Activated CD8-positive, alpha-beta memory T cell treated with anti-CD3 and anti-CD28 coated beads, Interleukin-2, amount 10 ng/mL, durations not matched to agents 7 days and 5 days (primary cell): Measurements from ENCODE around the gene ENTPD2. TPM values are rescaled to one million over a fixed set of nuclear protein-coding genes. Genes with fewer than 3 reads are reported as not detected.
"Not testable (repeated sequence)": the region's sequence is repeated elsewhere in the genome, so short reads cannot be mapped to it uniquely, and the experiment has no call there.

Experiments
- ATAC-seq: fragments of 150-1000 bp; cut with Tn5 transposase; one replicate; pipeline ENCODE4 v1.10.0; 2021; ENCODE audit warnings: moderate library complexity
- CTCF ChIA-PET: fragments of 350-600 bp; sonication (Branson Sonifier 250); formaldehyde crosslinking; loops from one replicate; lab custom pipeline; 2021; ENCODE audit warnings: antibody characterized with exemption; lab: Charles Lee
- DNase-seq: peaks from one replicate; pipeline ENCODE4 v3.0.0-alpha.2; 2020
- H3K27ac Mint-ChIP-seq: one replicate; pipeline ENCODE4 v1.8.0; 2021; ENCODE audit warnings: mild to moderate bottlenecking, mixed read lengths
- H3K27me3 Mint-ChIP-seq: one replicate; pipeline ENCODE4 v1.8.0; 2021; ENCODE audit warnings: mixed read lengths
- H3K36me3 Mint-ChIP-seq: one replicate; pipeline ENCODE4 v1.8.0; 2021; ENCODE audit warnings: mild to moderate bottlenecking, mixed read lengths
- H3K4me1 Mint-ChIP-seq: one replicate; pipeline ENCODE4 v1.8.0; 2021; ENCODE audit warnings: mixed read lengths
- H3K4me3 Mint-ChIP-seq: one replicate; pipeline ENCODE4 v1.8.0; 2021; ENCODE audit warnings: mild to moderate bottlenecking, moderate library complexity, mixed read lengths
- H3K9me3 Mint-ChIP-seq: one replicate; pipeline ENCODE4 v1.8.0; 2022; ENCODE audit warnings: low read depth, mixed read lengths
- total RNA-seq, 2 experiments: library from RNA; stranded (reverse); gene quantifications; one replicate each; pipeline ENCODE4 v1.2.3, GENCODE V29; 2021

The ENTPD2 gene
- total RNA-seq, 2 experiments from 2014 or later: not detected

- H3K27ac Mint-ChIP-seq: peak overlapping the region; percentile 49
- H3K4me3 Mint-ChIP-seq, H3K36me3 Mint-ChIP-seq, H3K27me3 Mint-ChIP-seq, ATAC-seq, DNase-seq, H3K9me3 Mint-ChIP-seq: not testable (repeated sequence)
- peaks cover 54% of the 10 kb centered on the region for H3K4me1 Mint-ChIP-seq
- CTCF ChIA-PET: interaction anchor here (2.3 to 11.9 kb wide), 9 partner anchors 14 to 240 kb away, joined by 7 to 234 read pairs (median 38); partner anchors contain the start of genes AJM1, C8G, CLIC3 and FBXW5
These were observed 20.4 kb downstream of the ENTPD2 start for GRCh38 chr9:137033481-137033880.

- Mint-ChIP-seq H3K4me1 (peaks cover 54% of the 10 kb centered on the region), H3K4me3 (no peak overlapping the region), H3K27me3 (no peaks in the 10 kb centered on the region), H3K36me3 (no peaks in the 10 kb centered on the region), H3K27ac (peak overlapping the region; percentile 55), H3K9me3 (no peaks in the 10 kb centered on the region)
- DNase-seq (no peak), ATAC-seq (no peak)
- CTCF ChIA-PET: interaction anchor here (9.1 to 11.9 kb wide), 3 partner anchors 31 to 86 kb away, joined by 98 to 234 read pairs (median 183); partner anchors contain the start of genes C8G, CLIC3, FBXW5 and SAPCD2
These were observed 21.0 kb downstream of the ENTPD2 start for GRCh38 chr9:137032858-137033257.

GRCh38 chr9:137031904-137032640, 21.8 kb downstream of the ENTPD2 start, which contains the start of gene FUT7:
TSS of gene FUT7 (minus strand) at chr9:137032088. CDS start at chr9:137031991, 97 bp downstream.
- H3K27ac Mint-ChIP-seq: peak within 1 kb of the TSS; percentile 55
- H3K4me1 Mint-ChIP-seq: peaks cover 57% of the 10 kb centered on the region
- DNase-seq (no peak), ATAC-seq (no peak)
- no peaks in the 10 kb centered on the region for H3K36me3 Mint-ChIP-seq
- H3K9me3 Mint-ChIP-seq: no peaks in the 10 kb centered on the region
- H3K4me3 Mint-ChIP-seq: peak within 1 kb of the TSS; percentile 56
- CTCF ChIA-PET: interaction anchor here (0.8 to 11.9 kb wide), 6 partner anchors 12 to 85 kb away, joined by 3 to 234 read pairs (median 52); partner anchors contain the start of genes C8G, CLIC3, FBXW5 and NPDC1
- H3K27me3 Mint-ChIP-seq: peaks cover 3% of the 10 kb centered on the region

- H3K4me1 Mint-ChIP-seq: peaks cover 60% of the 10 kb centered on the region
- H3K4me3 Mint-ChIP-seq: peak overlapping the region; percentile 56
- ATAC-seq (no peak), DNase-seq (peak; percentile 73)
- H3K36me3 Mint-ChIP-seq: no peaks in the 10 kb centered on the region
- H3K27ac Mint-ChIP-seq: peak overlapping the region; percentile 70
- peaks cover 3% of the 10 kb centered on the region for H3K27me3 Mint-ChIP-seq
- CTCF ChIA-PET: interaction anchor here (0.7 to 11.9 kb wide), 17 partner anchors 11 to 243 kb away, joined by 3 to 234 read pairs (median 14); partner anchors contain the start of genes AJM1, C8G, CLIC3 and FBXW5
- H3K9me3 Mint-ChIP-seq: no peaks in the 10 kb centered on the region
These were observed 23.0 kb downstream of the ENTPD2 start for GRCh38 chr9:137030538-137031527.

GRCh38 chr9:137030006-137030405, 23.9 kb downstream of the ENTPD2 start:
- Mint-ChIP-seq H3K4me1 (peaks cover 59% of the 10 kb centered on the region), H3K4me3 (peak overlapping the region; percentile 65), H3K27me3 (peaks cover 3% of the 10 kb centered on the region), H3K9me3 (no peaks in the 10 kb centered on the region), H3K36me3 (no peaks in the 10 kb centered on the region), H3K27ac (peak overlapping the region; percentile 90)
- DNase-seq: no peak
- no peak for ATAC-seq
- CTCF ChIA-PET: interaction anchor here (0.7 to 11.9 kb wide), 45 partner anchors 9 to 490 kb away, joined by 3 to 234 read pairs (median 7); partner anchors contain the start of genes AJM1, C8G, CLIC3 and FBXW5

GRCh38 chr9:137029058-137029936, 24.6 kb downstream of the ENTPD2 start:
- no peaks in the 10 kb centered on the region for H3K36me3 Mint-ChIP-seq
- ATAC-seq (peak; percentile 53), DNase-seq (peak; percentile 85)
- H3K27ac Mint-ChIP-seq: peak overlapping the region; percentile 90
- peaks cover 55% of the 10 kb centered on the region for H3K4me1 Mint-ChIP-seq
- CTCF ChIA-PET: interaction anchor here (0.7 to 11.9 kb wide), 51 partner anchors 7 to 490 kb away, joined by 3 to 234 read pairs (median 6); partner anchors contain the start of genes AJM1, C8G, CLIC3 and FBXW5
- peaks cover 3% of the 10 kb centered on the region for H3K27me3 Mint-ChIP-seq
- H3K4me3 Mint-ChIP-seq: peak overlapping the region; percentile 65
- no peaks in the 10 kb centered on the region for H3K9me3 Mint-ChIP-seq

GRCh38 chr9:137028263-137029057, 25.4 kb downstream of the ENTPD2 start:
- ATAC-seq (peak; percentile 74), DNase-seq (peak; percentile 80)
- CTCF ChIA-PET: interaction anchor here (0.9 to 11.9 kb wide), 43 partner anchors 8 to 300 kb away, joined by 3 to 234 read pairs (median 7); partner anchors contain the start of genes AJM1, C8G, CLIC3 and FBXW5
- H3K4me1 Mint-ChIP-seq: peaks cover 57% of the 10 kb centered on the region
- peak overlapping the region; percentile 90 for H3K27ac Mint-ChIP-seq
- peak overlapping the region; percentile 65 for H3K4me3 Mint-ChIP-seq
- no peaks in the 10 kb centered on the region for H3K9me3 Mint-ChIP-seq
- H3K27me3 Mint-ChIP-seq: peaks cover 3% of the 10 kb centered on the region
- H3K36me3 Mint-ChIP-seq: no peaks in the 10 kb centered on the region

GRCh38 chr9:137027369-137028262, 26.2 kb downstream of the ENTPD2 start, which contains the start of gene ABCA2:
TSS of gene ABCA2 (minus strand) at chr9:137028237. CDS start at chr9:137028140, 97 bp downstream.
- H3K36me3 Mint-ChIP-seq: no peaks in the 10 kb centered on the region
- DNase-seq: no peak

GRCh38 chr9:137026828-137027227, 27.0 kb downstream of the ENTPD2 start:
- CTCF ChIA-PET: interaction anchor here (1.5 to 11.9 kb wide), 6 partner anchors 9 to 82 kb away, joined by 3 to 234 read pairs (median 46); partner anchors contain the start of genes C8G, CLIC3, FBXW5 and NPDC1
- DNase-seq (no peak), ATAC-seq (no peak)
- H3K4me3 Mint-ChIP-seq: peak overlapping the region; percentile 72
- no peaks in the 10 kb centered on the region for H3K9me3 Mint-ChIP-seq
- peaks cover 48% of the 10 kb centered on the region for H3K4me1 Mint-ChIP-seq
- no peak overlapping the region for H3K27ac Mint-ChIP-seq
- peaks cover 3% of the 10 kb centered on the region for H3K27me3 Mint-ChIP-seq
- H3K36me3 Mint-ChIP-seq: no peaks in the 10 kb centered on the region

More at GRCh38 chr9:137027369-137028262, 26.2 kb downstream of the ENTPD2 start, which contains the start of gene ABCA2:
- ATAC-seq: no peak
- H3K27ac Mint-ChIP-seq: peak within 1 kb of the TSS; percentile 90
- peaks cover 3% of the 10 kb centered on the region for H3K27me3 Mint-ChIP-seq
- peak within 1 kb of the TSS; percentile 72 for H3K4me3 Mint-ChIP-seq
- H3K9me3 Mint-ChIP-seq: no peaks in the 10 kb centered on the region
- CTCF ChIA-PET: interaction anchor here (1.2 to 11.9 kb wide), 18 partner anchors 8 to 242 kb away, joined by 4 to 234 read pairs (median 14); partner anchors contain the start of genes AJM1, C8G, CLIC3 and FBXW5
- H3K4me1 Mint-ChIP-seq: peaks cover 52% of the 10 kb centered on the region

- Mint-ChIP-seq H3K9me3 (no peaks in the 10 kb centered on the region), H3K4me3 (no peak overlapping the region), H3K27me3 (peaks cover 3% of the 10 kb centered on the region), H3K36me3 (no peaks in the 10 kb centered on the region), H3K27ac (no peak overlapping the region), H3K4me1 (peaks cover 45% of the 10 kb centered on the region)
- CTCF ChIA-PET: interaction anchor here (1.5 to 11.9 kb wide), 6 partner anchors 10 to 81 kb away, joined by 3 to 234 read pairs (median 46); partner anchors contain the start of genes C8G, CLIC3, FBXW5 and NPDC1
- ATAC-seq: no peak
- no peak for DNase-seq
These were observed 27.5 kb downstream of the ENTPD2 start for GRCh38 chr9:137026384-137026783.
